Measurements from ENCODE around the gene SLC25A38.

SLC25A38 gene

GRCh38 chr3:39419742-39420315, 36.7 kb downstream of the SLC25A38 start:
- H3K79me2 ChIP-seq = no peaks in the 10 kb centered on the region
- H3K4me3 ChIP-seq (ENCODE audit: low read depth, low read length) = no peak overlapping the region
- no peak overlapping the region for H3K4me2 ChIP-seq (ENCODE audit: low read length)
- no peaks in the 10 kb centered on the region for H3K27me3 ChIP-seq (ENCODE audit: control insufficient read depth, insufficient read depth, low read length)
- no peak for TF ChIP-seq CTCF (IDR thresholded peaks at IDR 0.05)
- no peaks in the 10 kb centered on the region for H3K9me3 ChIP-seq (ENCODE audit: control insufficient read depth, low read length)
- H3K27ac ChIP-seq = peak overlapping the region; percentile 11
- H3K36me3 ChIP-seq (ENCODE audit: control insufficient read depth, insufficient read depth, low read length) = no peaks in the 10 kb centered on the region
- peak overlapping the region; percentile 41 for H2AFZ ChIP-seq
- no peak overlapping the region for H3K9ac ChIP-seq
- peaks cover 17% of the 10 kb centered on the region for H3K4me1 ChIP-seq

- H3K27me3 ChIP-seq (ENCODE audit: control insufficient read depth, insufficient read depth, low read length) = no peaks in the 10 kb centered on the region
- no peaks in the 10 kb centered on the region for H3K9me3 ChIP-seq (ENCODE audit: control insufficient read depth, low read length)
- no peak overlapping the region for H3K4me3 ChIP-seq (ENCODE audit: low read depth, low read length)
- no peaks in the 10 kb centered on the region for H3K36me3 ChIP-seq (ENCODE audit: control insufficient read depth, insufficient read depth, low read length)
- no peak overlapping the region for H3K9ac ChIP-seq
- H3K4me1 ChIP-seq = peaks cover 17% of the 10 kb centered on the region
- no peaks in the 10 kb centered on the region for H3K79me2 ChIP-seq
- no peak overlapping the region for H3K27ac ChIP-seq
- H3K4me2 ChIP-seq (ENCODE audit: low read length) = no peak overlapping the region
- TF ChIP-seq CTCF (IDR thresholded peaks at IDR 0.05) = no peak
- H2AFZ ChIP-seq = peak overlapping the region; percentile 41
These were observed 37.4 kb downstream of the SLC25A38 start for GRCh38 chr3:39420543-39420942.

- H3K9ac ChIP-seq = no peak overlapping the region
- H3K27ac ChIP-seq = no peak overlapping the region
- H3K4me2 ChIP-seq (ENCODE audit: low read length) = no peak overlapping the region
- H3K9me3 ChIP-seq (ENCODE audit: control insufficient read depth, low read length) = no peaks in the 10 kb centered on the region
- no peak for TF ChIP-seq CTCF (IDR thresholded peaks at IDR 0.05)
- H3K36me3 ChIP-seq (ENCODE audit: control insufficient read depth, insufficient read depth, low read length) = no peaks in the 10 kb centered on the region
- no peak overlapping the region for H3K4me3 ChIP-seq (ENCODE audit: low read depth, low read length)
- H3K79me2 ChIP-seq = no peaks in the 10 kb centered on the region
- peaks cover 12% of the 10 kb centered on the region for H3K4me1 ChIP-seq
- H3K27me3 ChIP-seq (ENCODE audit: control insufficient read depth, insufficient read depth, low read length) = no peaks in the 10 kb centered on the region
- H2AFZ ChIP-seq = peak overlapping the region; percentile 11
These were observed 40.3 kb downstream of the SLC25A38 start for GRCh38 chr3:39423436-39423970.

GRCh38 chr3:39426312-39426711, 43.1 kb downstream of the SLC25A38 start:
- Histone ChIP-seq H3K9me3 (ENCODE audit: control insufficient read depth, low read length) (no peaks in the 10 kb centered on the region), H3K9ac (no peak overlapping the region), H3K27me3 (ENCODE audit: control insufficient read depth, insufficient read depth, low read length) (no peaks in the 10 kb centered on the region), H3K4me1 (no peaks in the 10 kb centered on the region), H2AFZ (no peak overlapping the region), H3K79me2 (no peaks in the 10 kb centered on the region), H3K36me3 (ENCODE audit: control insufficient read depth, insufficient read depth, low read length) (no peaks in the 10 kb centered on the region), H3K27ac (no peak overlapping the region), H3K4me2 (ENCODE audit: low read length) (no peak overlapping the region), H3K4me3 (ENCODE audit: low read depth, low read length) (no peak overlapping the region)
- no peak for TF ChIP-seq CTCF (IDR thresholded peaks at IDR 0.05)

DNA sequence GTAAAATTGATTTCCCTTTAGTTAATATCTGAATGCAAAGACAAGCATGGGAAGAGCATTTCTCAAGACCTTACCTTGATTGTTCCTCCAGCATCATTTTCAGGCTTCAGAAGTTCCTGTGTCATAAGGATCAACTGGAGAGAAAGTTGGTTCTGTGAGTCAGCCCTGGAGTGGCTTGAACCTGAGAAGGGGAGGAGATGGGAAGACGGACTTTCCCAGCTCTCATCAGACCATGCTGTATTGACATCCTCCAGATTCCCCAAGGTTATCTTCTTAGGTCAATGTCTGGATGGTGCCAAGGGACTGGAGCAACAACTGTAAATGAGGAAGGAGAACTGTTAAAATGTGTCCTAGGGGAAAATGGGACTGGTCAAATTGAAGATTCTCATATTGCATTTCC, 44.3 kb downstream of the SLC25A38 start:
- Histone ChIP-seq H3K27ac (no peak overlapping the region), H3K27me3 (ENCODE audit: control insufficient read depth, insufficient read depth, low read length) (no peaks in the 10 kb centered on the region), H3K36me3 (ENCODE audit: control insufficient read depth, insufficient read depth, low read length) (no peaks in the 10 kb centered on the region), H3K9me3 (ENCODE audit: control insufficient read depth, low read length) (no peaks in the 10 kb centered on the region), H3K4me2 (ENCODE audit: low read length) (no peak overlapping the region), H3K9ac (no peak overlapping the region), H3K4me3 (ENCODE audit: low read depth, low read length) (no peak overlapping the region), H2AFZ (no peak overlapping the region), H3K4me1 (no peaks in the 10 kb centered on the region), H3K79me2 (no peaks in the 10 kb centered on the region)
- no peak for TF ChIP-seq CTCF (IDR thresholded peaks at IDR 0.05)
